ENCODE data around the gene EDEM1. TPM values are rescaled to one million over a fixed set of nuclear protein-coding genes. Genes with fewer than 3 reads are reported as not detected.
A peak's percentile ranks its signal among the peaks of the same experiment; 100 is the strongest.

The EDEM1 gene
- total RNA-seq, 2 donors from 2014 or later: 9.2 to 16.8 TPM

DNA sequence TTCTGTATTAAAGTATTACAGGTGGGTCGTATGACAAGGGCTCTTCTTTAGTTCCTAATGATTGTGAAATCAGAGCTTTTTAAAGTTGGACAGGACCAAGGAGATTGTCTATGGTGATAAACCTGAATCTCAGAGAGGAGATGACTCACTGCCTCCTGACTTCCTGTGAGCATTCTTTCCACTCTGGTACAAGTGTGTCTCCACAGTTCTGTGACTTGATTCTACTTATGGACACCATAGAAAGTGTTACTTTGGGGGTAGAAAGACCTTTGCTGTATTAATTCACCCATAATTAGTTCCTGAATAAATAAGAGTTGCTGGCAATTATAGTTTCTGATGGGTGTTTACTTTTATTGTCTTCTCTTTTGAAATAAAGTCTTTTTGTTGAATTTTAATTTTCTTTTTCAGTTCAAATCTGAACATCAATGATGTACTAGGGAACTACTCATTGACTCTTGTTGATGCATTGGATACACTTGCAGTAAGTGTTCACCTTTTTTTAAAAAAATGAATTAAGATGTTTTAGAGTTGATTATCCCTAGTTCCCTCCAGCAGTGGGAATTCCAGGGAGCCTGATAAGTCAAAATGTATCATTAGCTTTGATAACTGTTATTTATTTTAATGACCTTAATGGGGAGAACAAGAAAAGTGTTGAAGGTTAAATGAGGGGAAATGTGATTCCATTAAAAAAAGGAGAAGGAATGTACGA, 7.4 kb downstream of the EDEM1 start:
- intact Hi-C loops (cut with DNase I): no loop called here
- ATAC-seq (peak; percentile 32 to 73), DNase-seq (no peak)

DNA sequence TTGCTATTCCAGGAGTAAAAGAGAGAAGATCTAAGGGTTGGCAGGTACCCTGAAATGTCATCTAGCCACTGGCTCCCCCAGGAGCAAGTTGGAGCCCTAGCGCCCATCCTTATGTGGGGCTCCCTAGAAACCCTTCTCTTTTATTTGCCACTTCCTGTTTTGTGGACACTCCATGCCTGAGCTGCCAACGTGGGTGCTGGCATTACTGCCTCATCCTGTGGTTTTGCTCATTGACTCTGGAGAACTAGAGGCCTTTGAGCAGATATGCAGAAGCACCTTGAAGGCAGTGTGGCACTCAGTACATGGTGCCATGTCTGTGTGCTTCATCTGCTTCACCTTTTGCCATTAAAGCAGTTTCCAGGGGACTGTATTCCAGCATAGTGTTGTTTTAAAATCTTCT, 8.1 kb downstream of the EDEM1 start:
- intact Hi-C loops (cut with DNase I): no loop called here
- DNase-seq (no peak), ATAC-seq (peak in 1 of 2 donors; percentile 37)

DNA sequence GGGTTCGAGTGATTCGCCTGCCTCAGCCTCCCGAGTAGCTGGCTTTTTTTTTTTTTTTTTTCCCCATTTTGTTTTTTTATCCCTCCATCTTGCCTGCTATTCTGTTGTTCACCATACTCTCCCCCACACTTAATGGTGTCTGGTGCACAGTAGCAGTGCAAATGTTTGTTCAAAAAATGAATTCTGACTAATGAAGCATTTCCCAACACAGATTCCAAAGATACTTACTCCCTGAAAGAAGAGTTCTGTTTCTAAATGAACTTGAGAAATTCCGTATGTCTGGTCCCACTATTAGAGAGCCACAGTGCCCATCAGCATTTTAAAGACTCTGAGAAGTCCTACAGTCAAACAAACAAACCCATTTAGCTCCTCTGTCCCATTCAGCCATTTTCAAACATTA, 9.5 kb downstream of the EDEM1 start:
- intact Hi-C loops (cut with DNase I): no loop called here
- ATAC-seq (peak in 1 of 2 donors; percentile 42), DNase-seq (no peak)

DNA sequence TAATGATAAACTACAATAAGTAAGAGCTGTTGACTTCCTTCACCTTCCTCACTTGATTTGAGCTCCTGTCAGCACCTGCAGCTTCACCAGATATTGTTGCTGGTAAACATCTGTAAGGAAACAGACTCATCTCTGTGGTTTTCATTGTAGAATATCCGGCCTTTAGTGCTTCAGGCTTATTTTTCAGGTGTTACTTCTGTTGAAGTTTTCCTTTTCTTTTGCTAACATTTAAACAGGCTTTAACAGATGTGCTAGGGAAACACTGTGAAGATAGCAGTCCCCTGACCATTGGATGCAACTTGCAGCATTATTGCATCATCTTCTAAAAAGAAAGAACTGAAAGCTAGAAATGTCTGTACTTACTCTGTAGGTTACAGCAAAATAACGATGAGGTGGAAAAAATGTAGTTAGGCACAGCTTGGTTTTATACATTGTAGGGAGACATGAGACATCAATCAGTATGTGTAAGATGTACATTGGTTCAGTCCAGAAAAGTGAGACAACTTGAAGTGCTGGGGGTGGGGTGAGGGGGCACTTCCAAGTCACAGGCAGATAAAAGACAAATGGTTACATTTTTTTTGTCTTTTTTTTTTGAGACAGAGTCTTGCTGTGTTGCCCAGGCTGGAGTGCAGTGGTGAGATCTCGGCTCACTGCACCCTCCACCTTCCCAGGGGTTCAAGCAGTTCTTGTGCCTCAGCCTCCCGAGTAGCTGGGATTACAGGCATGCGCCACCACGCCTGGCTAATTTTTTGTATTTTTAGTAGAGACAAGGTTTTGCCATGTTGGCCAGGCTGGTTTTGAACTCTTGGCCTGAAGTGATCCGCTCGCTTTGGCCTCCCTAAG, 10.2 kb downstream of the EDEM1 start:
- ATAC-seq (peak; percentile 50), DNase-seq (no peak)
- intact Hi-C loops (cut with DNase I): no loop called here

DNA sequence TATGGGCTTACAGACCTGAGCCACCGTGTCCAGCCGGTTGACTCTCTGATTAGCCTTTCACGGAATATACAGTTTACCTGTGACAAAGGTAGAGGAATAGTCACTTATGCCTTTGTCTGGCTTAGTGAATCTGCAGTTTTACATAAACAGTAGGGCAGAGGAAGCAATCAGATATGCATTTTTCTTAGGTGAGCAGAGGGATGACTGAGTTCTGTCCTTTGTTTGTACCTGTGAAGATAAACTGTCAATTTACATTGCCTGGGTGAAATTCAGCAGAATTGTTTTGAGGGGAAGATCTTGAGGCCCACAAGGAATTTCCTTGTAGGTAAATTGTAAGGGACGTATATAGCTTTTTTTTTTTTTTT, 10.8 kb downstream of the EDEM1 start:
- no peak for DNase-seq
- intact Hi-C loops (cut with DNase I): no loop called here
- no peak for ATAC-seq

DNA sequence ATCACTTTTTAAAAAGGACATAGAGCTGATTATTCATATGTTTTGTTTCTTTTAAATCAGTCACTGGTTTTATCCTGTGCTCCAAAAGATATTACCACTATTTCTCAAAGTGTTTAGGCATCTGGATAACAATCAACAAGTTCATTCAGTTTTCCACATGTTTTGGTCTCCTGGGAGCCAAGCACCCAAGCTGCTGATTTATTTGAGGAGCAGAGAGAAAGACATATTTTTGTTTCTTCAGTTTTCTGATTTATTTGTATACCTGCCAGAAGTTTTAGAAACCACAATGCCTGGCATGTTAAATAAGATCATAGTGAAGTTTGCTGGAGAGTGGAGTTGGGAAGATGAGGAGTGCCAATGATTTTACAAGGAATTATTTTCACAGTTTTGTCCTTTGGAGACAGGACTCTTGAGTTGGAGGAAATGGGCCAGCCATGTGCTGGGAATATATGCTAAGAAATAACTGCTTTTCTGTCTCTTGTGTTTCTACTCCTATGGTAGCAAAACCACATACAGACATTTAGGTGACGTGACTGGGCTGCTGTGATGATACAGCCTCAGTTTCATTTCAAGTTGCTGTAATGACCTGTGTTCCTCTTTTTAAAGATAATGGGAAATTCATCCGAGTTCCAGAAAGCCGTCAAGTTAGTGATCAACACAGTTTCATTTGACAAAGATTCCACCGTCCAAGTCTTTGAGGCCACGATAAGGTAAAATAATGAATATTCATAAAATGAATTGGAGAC, 11.7 kb downstream of the EDEM1 start:
- intact Hi-C loops (cut with DNase I): no loop called here
- ATAC-seq: no peak

DNA sequence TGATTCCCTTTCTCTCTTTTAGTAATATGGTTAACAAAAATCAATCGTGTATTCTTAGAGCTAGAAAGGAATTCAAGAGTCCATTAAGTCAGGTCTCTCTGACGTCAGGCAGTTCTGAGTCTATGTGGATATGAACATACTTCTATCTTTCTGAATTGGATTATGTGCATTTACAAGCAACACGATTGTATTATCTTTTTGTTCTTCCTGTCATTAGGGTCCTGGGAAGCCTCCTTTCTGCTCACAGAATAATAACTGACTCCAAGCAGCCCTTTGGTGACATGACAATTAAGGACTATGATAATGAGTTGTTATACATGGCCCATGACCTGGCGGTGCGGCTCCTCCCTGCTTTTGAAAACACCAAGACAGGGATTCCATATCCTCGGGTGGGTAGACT, 14.0 kb downstream of the EDEM1 start:
- no peak for DNase-seq
- intact Hi-C loops (cut with DNase I): no loop called here
- no peak for ATAC-seq

More for the DNA sequence above, 11.7 kb downstream of the EDEM1 start:
- DNase-seq: no peak

DNA sequence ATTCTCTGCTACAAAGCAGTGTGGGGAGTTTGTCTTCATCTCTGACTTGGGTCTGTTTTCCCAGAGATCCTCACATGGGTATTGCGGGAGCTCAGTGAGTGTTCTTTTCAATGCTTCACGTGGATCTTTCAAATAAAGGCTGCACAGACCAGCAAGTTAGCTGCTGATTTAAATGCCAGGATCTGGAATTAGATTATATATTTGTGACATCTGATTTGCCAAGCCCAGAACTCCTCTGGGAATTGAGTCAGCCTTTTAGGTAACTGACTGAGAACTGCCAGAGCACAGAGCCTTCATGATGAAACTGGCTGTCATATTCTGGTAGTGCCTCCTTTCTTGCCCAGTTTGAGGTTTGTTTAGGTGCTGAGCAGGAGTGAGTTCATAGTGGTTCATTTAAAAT, 14.7 kb downstream of the EDEM1 start:
- ATAC-seq (no peak), DNase-seq (no peak)
- intact Hi-C loops (cut with DNase I): no loop called here

DNA sequence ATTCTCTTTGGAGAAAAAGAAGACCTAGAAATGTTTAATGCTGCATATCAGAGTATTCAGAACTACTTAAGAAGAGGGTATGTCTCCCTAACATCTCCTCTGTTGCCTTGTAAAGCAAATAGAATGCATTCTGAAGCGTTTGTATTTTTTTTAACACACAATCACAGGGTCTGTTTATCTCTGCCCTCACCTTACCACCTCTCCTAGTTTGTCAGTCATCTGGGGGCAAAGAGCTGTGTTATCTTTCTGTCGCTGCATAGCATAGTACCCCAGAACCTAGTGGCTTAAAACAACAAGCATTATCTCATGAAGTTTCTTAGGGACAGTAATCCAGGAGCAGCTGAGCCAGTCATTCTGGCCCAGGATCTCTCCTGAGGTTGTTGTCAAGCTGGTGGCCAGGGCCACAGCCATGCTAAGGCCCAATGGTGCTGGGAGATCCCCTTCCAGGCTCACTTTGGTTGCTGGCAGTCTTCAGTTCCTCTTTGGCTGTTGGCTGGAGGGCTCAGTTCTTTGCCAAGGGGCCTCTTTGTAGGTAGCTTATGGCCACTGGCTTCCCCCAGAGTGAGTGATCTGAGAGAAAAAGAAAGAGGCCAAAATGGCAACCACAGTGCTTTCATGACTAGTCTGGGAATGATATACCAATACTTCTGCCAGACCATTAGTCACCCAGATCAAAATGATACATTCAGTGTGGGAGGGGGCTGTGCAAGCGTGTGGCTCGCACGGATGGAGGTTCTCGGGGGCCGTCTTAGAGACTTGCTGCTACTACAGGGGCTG, 17.8 kb downstream of the EDEM1 start:
- intact Hi-C loops (cut with DNase I): no loop called here
- peak in 1 of 2 donors; percentile 15 for ATAC-seq
- DNase-seq: no peak

DNA sequence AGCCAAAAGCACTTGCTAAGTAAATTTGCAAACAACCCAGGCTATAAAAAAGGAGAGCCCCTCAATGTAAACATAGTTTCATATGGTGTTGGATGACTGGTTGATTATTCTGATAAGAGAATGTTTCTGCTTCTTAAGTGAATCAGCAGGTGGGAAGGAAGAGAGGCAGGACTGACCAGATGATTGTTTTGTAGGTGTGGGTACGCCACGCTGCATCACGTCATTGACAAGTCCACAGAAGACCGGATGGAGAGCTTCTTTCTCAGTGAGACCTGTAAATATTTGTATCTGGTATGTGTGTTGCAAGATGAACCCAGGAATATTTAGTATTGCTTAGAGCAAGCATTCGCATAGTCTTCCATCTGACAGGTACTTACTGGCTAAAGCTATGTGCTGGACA, 23.4 kb downstream of the EDEM1 start:
- DNase-seq: no peak
- intact Hi-C loops (cut with DNase I): no loop called here
- no peak for ATAC-seq

DNA sequence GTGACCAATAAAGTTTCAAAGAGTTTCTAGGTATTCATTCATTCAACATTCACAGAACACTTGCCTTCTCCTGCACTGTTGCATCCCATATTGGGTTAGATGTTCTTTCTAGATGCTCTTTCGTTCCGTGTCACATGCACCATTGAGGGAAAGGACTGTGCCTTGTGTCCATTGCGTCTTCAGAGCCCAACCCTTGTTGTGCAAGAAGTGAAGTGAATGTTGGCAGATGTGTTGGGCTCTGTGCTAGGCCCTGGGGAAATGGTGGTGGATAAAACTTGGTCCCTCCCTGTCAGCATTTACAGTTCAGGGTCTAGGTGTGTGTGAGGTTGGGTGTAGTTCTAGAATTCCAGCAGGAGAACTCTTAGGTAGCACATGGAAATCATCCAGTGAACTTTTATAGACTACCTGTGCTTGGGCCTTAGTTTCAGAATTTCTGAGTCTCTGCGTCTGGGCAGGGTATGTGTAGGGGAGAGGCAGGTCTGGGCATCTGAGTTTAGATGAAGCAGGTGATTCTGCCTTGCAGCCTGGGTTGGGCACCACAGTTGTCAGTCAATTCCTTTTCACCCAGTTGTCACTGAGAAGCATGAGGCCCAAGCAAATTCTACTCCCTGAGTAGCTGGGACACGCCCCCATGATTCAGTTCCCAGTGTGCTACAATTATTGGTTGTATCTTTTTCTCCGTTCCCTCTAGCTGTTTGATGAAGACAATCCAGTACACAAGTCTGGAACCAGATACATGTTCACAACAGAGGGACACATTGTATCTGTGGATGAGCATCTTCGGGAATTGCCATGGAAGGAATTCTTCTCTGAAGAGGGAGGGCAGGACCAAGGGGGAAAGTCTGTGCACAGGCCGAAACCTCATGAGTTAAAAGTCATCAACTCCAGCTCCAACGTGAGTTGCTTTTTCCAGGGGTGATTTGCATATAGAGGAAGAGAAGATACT, 25.4 kb downstream of the EDEM1 start:
- DNase-seq: no peak
- intact Hi-C loops (cut with DNase I): no loop called here
- ATAC-seq: peak in 1 of 2 donors; percentile 30

DNA sequence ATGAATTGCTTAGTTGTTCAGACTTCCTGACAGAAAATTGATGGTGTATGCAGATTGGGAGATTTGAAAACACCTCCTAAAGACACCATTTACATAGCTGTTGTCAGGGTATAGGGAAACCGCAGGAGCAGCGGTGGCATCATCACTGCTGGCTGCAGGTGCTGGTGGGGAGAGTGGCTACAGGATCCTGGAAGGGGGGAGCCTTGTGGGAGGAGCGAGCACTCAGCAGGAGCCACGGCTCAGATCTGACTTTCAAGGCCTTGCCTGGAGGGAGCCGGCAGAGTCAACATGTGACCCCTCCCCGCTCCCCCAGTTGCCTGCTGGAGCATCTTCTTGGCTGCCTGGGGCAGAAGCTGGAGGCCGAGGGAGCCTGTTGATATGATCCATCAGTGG, 26.1 kb downstream of the EDEM1 start:
- no peak for DNase-seq
- intact Hi-C loops (cut with DNase I): no loop called here
- no peak for ATAC-seq

DNA sequence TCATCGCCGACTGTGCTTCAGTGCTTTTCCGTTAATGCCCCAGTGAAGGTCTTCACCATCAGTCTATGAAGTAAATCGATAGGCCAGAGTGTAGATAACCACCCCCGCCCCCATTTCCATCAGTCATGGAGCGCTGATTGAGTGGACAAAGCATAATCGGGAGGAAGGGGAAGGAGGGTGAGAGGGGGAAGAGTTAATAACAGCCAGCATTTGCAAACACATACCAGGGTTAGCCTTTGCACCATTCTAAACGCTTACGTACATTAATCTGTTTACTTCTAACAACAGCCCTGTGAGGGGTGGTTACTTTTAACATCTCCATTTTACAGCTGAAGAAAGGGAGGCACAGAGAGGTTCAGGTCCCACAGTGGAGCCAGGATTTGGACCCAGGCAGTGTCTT, 26.8 kb downstream of the EDEM1 start:
- no peak for ATAC-seq
- intact Hi-C loops (cut with DNase I): no loop called here
- no peak for DNase-seq

DNA sequence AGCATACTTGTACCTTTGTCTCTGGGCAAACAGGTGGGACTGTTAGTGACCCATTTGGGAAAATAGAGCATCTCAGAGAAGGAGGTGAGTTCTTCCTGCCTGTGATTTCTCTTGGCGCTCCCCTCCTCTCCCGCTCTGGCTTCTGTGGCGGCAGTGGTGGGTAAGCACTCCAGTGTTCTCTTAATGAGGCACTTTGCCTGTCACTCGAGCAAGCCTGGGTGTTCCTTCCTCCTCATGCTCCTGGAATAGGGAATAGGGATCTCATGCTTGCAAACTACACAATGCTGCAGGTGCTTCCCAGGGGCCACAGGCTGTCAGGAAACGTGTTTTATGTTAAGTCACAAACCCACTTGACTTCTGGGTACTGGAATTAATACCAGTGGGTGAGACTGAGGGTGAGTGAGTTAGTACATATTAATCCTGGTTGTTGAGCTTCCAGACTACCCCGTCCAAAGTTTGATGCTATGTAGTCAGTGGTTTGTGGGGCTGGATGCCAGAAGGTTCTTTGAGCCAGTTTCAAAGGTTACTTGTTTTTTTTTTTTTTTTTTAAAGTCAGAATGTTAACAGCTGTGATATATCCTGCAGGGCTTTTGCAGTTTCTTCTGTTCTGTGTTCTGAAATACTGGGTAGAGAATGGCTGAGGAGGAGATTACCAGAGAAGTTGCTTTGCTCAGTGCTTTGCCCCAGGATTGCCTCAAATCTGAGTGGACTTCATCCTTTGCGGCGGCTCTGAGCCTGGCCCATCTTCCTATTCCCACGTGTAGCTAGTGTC, 30.5 kb downstream of the EDEM1 start:
- intact Hi-C loops (cut with DNase I): no loop called here
- DNase-seq (no peak), ATAC-seq (peak; percentile 40 to 57)

DNA sequence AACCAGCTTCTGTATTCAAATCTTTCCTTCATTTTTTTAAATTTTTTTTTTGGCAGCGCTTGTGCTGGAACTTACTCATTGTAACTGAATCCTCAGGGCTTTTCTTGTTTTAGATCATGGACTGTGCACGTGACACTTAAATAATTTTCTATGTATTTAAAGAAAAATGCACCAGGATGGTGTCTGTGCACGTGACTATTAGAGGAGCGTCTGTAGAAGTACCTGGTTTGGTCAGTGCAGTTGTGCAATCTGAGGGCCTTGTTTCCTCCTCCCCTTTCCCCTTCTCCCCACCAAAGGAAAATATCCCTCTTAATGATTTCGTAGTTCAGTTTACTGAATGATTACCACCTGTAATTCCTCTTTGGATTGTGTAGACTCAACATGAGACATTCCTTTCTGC, 31.3 kb downstream of the EDEM1 start:
- DNase-seq (no peak), ATAC-seq (no peak)
- intact Hi-C loops (cut with DNase I): no loop called here

DNA sequence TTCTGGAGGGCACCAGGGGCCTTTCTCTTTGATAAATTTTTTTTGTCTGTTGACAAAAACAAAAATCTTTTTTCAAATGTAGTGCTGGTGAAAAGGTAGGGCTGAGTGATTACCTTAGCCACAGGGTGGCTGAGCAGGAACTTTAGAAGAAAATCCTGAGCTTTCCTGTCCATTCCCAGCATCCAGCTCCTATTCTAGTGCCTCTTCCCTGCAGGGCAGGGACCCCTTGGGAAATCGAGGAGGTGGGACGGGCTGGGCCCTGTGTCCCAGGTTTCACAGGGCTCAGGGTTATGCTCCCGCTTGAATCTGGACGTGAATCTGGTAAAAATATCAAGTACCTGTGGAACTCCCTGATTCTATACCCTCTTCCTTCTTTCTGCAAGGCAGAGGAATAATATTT, 31.7 kb downstream of the EDEM1 start:
- DNase-seq (no peak), ATAC-seq (no peak)
- intact Hi-C loops (cut with DNase I): no loop called here

DNA sequence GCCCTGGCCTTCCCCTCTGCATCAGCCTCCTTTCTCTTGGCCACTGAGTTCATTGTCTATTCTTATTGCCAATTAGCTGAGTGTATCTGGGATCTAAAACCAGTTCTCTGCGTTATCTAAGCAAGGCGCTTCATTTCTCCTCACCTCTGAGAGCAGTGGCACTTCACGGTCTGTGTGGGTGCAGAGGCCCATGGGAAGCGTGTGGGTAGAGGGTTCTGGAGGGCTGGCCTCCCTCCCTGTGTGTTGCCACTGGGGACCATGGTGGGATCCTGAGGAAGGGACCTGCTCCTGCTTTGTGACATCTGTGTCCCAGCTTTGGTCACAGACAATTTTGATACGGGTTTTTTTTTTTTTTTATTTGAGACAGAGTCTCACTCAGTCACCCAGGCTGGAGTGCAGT, 32.7 kb downstream of the EDEM1 start:
- DNase-seq: no peak

More for the DNA sequence above, 32.7 kb downstream of the EDEM1 start:
- peak in 1 of 2 donors; percentile 29 for ATAC-seq
- intact Hi-C loops (cut with DNase I): no loop called here

All from left cardiac atrium (tissue), 4 donors.